ENCODE measurements around the gene RPE. TPM values are rescaled to one million over a fixed set of nuclear protein-coding genes. Genes with fewer than 3 reads are reported as not detected.

Gene RPE
- polyA plus RNA-seq, 1 donor (not counting 4 experiments of a cell fraction or from before 2014, with no cell fraction given), result 69.6 TPM

GRCh38 chr2:210003359-210003758 lies 921 bp downstream of the RPE start:
- DNase-seq (ENCODE audit: low read depth, low spot score), result no peak
- dilution Hi-C loops (cut with MboI; ENCODE audit: extremely low pct_ligation_motif_present, low sequenced_read_pairs), result no loop called here
- no peak for FAIRE-seq
- peak overlapping the region; percentile 95 for H2AFZ ChIP-seq (ENCODE audit: control insufficient read depth, low read length)
- H3K4me1 ChIP-seq (ENCODE audit: control insufficient read depth, extremely low read depth, insufficient read depth, low read length), result peaks cover 24% of the 10 kb centered on the region
- H3K9ac ChIP-seq (ENCODE audit: control insufficient read depth, extremely low read depth, insufficient read depth, low read length), result peak overlapping the region; percentile 90
- H3K9me1 ChIP-seq (ENCODE audit: control insufficient read depth, extremely low read depth, insufficient read depth, low read length), result no peaks in the 10 kb centered on the region
- H3K79me2 ChIP-seq (ENCODE audit: control insufficient read depth, insufficient read depth, low read length), result peaks cover 60% of the 10 kb centered on the region
- H3K36me3 ChIP-seq (ENCODE audit: control insufficient read depth in 2 of 2, extremely low read depth in 1 of 2, insufficient read depth in 2 of 2, low read length in 2 of 2), result peaks cover 0 to 2% of the 10 kb centered on the region in 2 experiments
- peak overlapping the region; percentile 78 for H3K27ac ChIP-seq (ENCODE audit: control insufficient read depth, insufficient read depth, low read length)
- no peaks in the 10 kb centered on the region for H3K9me3 ChIP-seq (ENCODE audit: control insufficient read depth, low read depth, low read length)
- H3K4me3 ChIP-seq (ENCODE audit: control insufficient read depth in 2 of 3, extremely low read depth in 1 of 3, insufficient read depth in 2 of 3, low read depth in 1 of 3, low read length in 3 of 3), result peak overlapping the region; percentile 77 to 89 (median 78)
- TF ChIP-seq CTCF (optimal IDR thresholded peaks at IDR 0.05 in 1 of 3, IDR thresholded peaks at IDR 0.05 in 1 of 3, conservative IDR thresholded peaks at IDR 0.05 in 1 of 3; ENCODE audit: extremely low read depth in 1 of 3, insufficient read depth in 2 of 3, low read length in 3 of 3) (no peak), EZH2 (IDR thresholded peaks at IDR 0.05; ENCODE audit: low read length) (no peak)
- H4K20me1 ChIP-seq (ENCODE audit: control insufficient read depth, extremely low read depth, insufficient read depth, low read length), result no peaks in the 10 kb centered on the region
- H3K4me2 ChIP-seq (ENCODE audit: control insufficient read depth, extremely low read depth, insufficient read depth, low read depth, low read length), result peak overlapping the region; percentile 90
- H3K27me3 ChIP-seq (ENCODE audit: control insufficient read depth, extremely low read depth, insufficient read depth, low read length), result no peaks in the 10 kb centered on the region

DNA sequence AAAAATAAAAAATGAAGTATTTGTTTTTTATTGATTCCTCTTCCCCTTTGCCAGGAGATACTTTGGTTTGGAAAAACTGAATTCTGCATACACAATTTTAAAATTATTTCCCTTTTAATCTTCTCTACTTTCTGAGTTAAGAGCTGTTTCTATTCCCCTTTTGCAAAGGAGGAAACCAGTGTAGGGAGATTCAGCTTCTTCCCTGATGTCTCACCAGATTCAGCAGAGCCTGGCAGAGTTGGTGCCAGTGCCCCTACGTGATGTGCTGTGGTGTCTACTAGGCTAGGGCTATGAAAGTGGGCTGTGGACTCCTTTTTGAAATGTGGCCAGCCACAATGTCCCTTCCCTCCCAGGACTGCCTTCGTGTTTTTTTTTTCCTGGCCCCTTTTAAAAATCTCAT lies 2.4 kb downstream of the RPE start:
- Histone ChIP-seq H3K9me3 (ENCODE audit: control insufficient read depth, low read depth, low read length) (no peaks in the 10 kb centered on the region), H3K36me3 (ENCODE audit: control insufficient read depth in 2 of 2, extremely low read depth in 1 of 2, insufficient read depth in 2 of 2, low read length in 2 of 2) (peaks cover 0 to 2% of the 10 kb centered on the region in 2 experiments), H3K9ac (ENCODE audit: control insufficient read depth, extremely low read depth, insufficient read depth, low read length) (no peak overlapping the region), H3K27ac (ENCODE audit: control insufficient read depth, insufficient read depth, low read length) (no peak overlapping the region), H3K4me1 (ENCODE audit: control insufficient read depth, extremely low read depth, insufficient read depth, low read length) (peaks cover 24% of the 10 kb centered on the region), H2AFZ (ENCODE audit: control insufficient read depth, low read length) (no peak overlapping the region), H4K20me1 (ENCODE audit: control insufficient read depth, extremely low read depth, insufficient read depth, low read length) (no peaks in the 10 kb centered on the region), H3K4me3 (ENCODE audit: control insufficient read depth in 2 of 3, extremely low read depth in 1 of 3, insufficient read depth in 2 of 3, low read depth in 1 of 3, low read length in 3 of 3) (no peak overlapping the region), H3K4me2 (ENCODE audit: control insufficient read depth, extremely low read depth, insufficient read depth, low read depth, low read length) (peak overlapping the region; percentile 90), H3K79me2 (ENCODE audit: control insufficient read depth, insufficient read depth, low read length) (peaks cover 74% of the 10 kb centered on the region), H3K9me1 (ENCODE audit: control insufficient read depth, extremely low read depth, insufficient read depth, low read length) (no peaks in the 10 kb centered on the region), H3K27me3 (ENCODE audit: control insufficient read depth, extremely low read depth, insufficient read depth, low read length) (no peaks in the 10 kb centered on the region)
- dilution Hi-C loops (cut with MboI; ENCODE audit: extremely low pct_ligation_motif_present, low sequenced_read_pairs), result no loop called here
- no peak for DNase-seq (ENCODE audit: low read depth, low spot score)
- TF ChIP-seq EZH2 (IDR thresholded peaks at IDR 0.05; ENCODE audit: low read length), result no peak
- TF ChIP-seq CTCF (optimal IDR thresholded peaks at IDR 0.05 in 1 of 3, IDR thresholded peaks at IDR 0.05 in 1 of 3, conservative IDR thresholded peaks at IDR 0.05 in 1 of 3; ENCODE audit: extremely low read depth in 1 of 3, insufficient read depth in 2 of 3, low read length in 3 of 3), result no peak
- FAIRE-seq, result no peak
